Right lobe of liver (tissue), 6 donors: Measurements from ENCODE around the gene HOXD1. TPM values are rescaled to one million over a fixed set of nuclear protein-coding genes. Genes with fewer than 3 reads are reported as not detected.

Experiments used
- ATAC-seq, 4 donors: fragments of 200-7000 bp; cut with Tn5 transposase; one replicate each; pipeline ENCODE4 v1.9.1; 2020; ENCODE audit warnings: mild to moderate bottlenecking in 4 of 4, moderate library complexity in 4 of 4
- DNase-seq, 3 donors: peaks; one replicate each; pipeline ENCODE4 v3.0.0-alpha.2; 2020
- H3K27ac ChIP-seq, 3 donors: fragments of 200-600 bp; one replicate each; pipeline ENCODE4 v1.8.0; 2022
- H3K27me3 ChIP-seq, 2 donors: fragments of 200-600 bp; one replicate each; pipeline ENCODE4 v1.8.0; 2022
- H3K36me3 ChIP-seq, 4 donors: fragments of 200-600 bp; sonication (generic) in 1 of 4; one replicate each; pipeline versions ENCODE4 v1.5.1 to v1.8.0; 2017 to 2022; ENCODE audit warnings: control low read depth in 1 of 4
- H3K4me1 ChIP-seq, 4 donors: fragments of 200-600 bp; sonication (generic) in 1 of 4; one replicate each; pipeline versions ENCODE4 v1.5.1 to v1.8.0; 2017 to 2022; ENCODE audit warnings: control low read depth in 1 of 4
- H3K4me3 ChIP-seq, 3 donors: fragments of 200-600 bp; one replicate each; pipeline ENCODE4 v1.8.0; 2022
- H3K9me3 ChIP-seq, 4 donors: fragments of 200-600 bp; sonication (generic) in 1 of 4; one replicate each; pipeline versions ENCODE4 v1.5.1 to v1.8.0; 2017 to 2022; ENCODE audit warnings: control low read depth in 1 of 4
- POLR2A ChIP-seq: fragments of 450-650 bp; IDR thresholded peaks from one replicate; pipeline ENCODE4 v1.6.1; 2017; ENCODE audit warnings: antibody characterized with exemption, mild to moderate bottlenecking
- WGBS: methylation state at CpG from one replicate; pipeline ENCODE4 v1.1.6; 2018; ENCODE audit warnings: low coverage, low lambda C conversion rate; ENCODE audit not compliant: insufficient coverage; ENCODE audit errors: missing lambda C conversion rate; 5-methylcytosine and 5-hydroxymethylcytosine counted together
- intact Hi-C, 2 donors: fragments of 100-400 bp; cut with DNase I; formaldehyde crosslinking; loops; one replicate each; pipeline versions ENCODE4 v1.11.2 to v1.14.1; 2022
- total RNA-seq, 6 experiments: library from RNA; depleted of rRNA in 2 of 6; stranded (reverse); fragments of >200 nt in 2 of 6; fragmentation: NEBNext Ultra II Directional in 3 of 6; extraction: Animal tissue kit (Norgen Biotek cat#: 25700) in 3 of 6; gene quantifications; one replicate each; pipeline versions ENCODE4 v1.1.0 to v1.2.4, GENCODE V29; 2016 to 2023
- TF ChIP-seq, protein P1 (sequence below), 4 donors: fragments of 200-600 bp in 3 of 4; fragments of 450-650 bp in 1 of 4; IDR thresholded peaks; one replicate each; pipeline versions ENCODE4 v1.5.1 to v1.8.0; 2016 to 2022; ENCODE audit warnings: antibody characterized with exemption in 4 of 4, mild to moderate bottlenecking in 2 of 4
- donor health status: DM: no; HTN: yes; CAD: no.
- donor health status: DM: no; HTN: no; CAD: no.
- donor health status: DM: no; HTN: no; CAD: no.
- donor health status: DM: no; HTN: yes; CAD: no.
- donor health status: DM: no; HTN: yes; CAD: no.

Gene HOXD1
- total RNA-seq, 6 experiments from 2014 or later = not detected

GRCh38 chr2:176227874-176228273 lies 39.4 kb downstream of the HOXD1 start:
- WGBS = 34% methylated on average over 2 of the region's 2 CpGs
- no peak for TF ChIP-seq POLR2A
- TF ChIP-seq, protein P1, sequence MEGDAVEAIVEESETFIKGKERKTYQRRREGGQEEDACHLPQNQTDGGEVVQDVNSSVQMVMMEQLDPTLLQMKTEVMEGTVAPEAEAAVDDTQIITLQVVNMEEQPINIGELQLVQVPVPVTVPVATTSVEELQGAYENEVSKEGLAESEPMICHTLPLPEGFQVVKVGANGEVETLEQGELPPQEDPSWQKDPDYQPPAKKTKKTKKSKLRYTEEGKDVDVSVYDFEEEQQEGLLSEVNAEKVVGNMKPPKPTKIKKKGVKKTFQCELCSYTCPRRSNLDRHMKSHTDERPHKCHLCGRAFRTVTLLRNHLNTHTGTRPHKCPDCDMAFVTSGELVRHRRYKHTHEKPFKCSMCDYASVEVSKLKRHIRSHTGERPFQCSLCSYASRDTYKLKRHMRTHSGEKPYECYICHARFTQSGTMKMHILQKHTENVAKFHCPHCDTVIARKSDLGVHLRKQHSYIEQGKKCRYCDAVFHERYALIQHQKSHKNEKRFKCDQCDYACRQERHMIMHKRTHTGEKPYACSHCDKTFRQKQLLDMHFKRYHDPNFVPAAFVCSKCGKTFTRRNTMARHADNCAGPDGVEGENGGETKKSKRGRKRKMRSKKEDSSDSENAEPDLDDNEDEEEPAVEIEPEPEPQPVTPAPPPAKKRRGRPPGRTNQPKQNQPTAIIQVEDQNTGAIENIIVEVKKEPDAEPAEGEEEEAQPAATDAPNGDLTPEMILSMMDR (IDR thresholded peaks at IDR 0.05) = no peak
- H3K27ac ChIP-seq = no peak overlapping the region
- intact Hi-C loops = no loop called here
- H3K4me3 ChIP-seq = no peak overlapping the region
- DNase-seq (no peak), ATAC-seq (no peak)
- no peaks in the 10 kb centered on the region for H3K36me3 ChIP-seq
- no peaks in the 10 kb centered on the region for H3K27me3 ChIP-seq
- H3K9me3 ChIP-seq = no peaks in the 10 kb centered on the region
- no peaks in the 10 kb centered on the region for H3K4me1 ChIP-seq

DNA sequence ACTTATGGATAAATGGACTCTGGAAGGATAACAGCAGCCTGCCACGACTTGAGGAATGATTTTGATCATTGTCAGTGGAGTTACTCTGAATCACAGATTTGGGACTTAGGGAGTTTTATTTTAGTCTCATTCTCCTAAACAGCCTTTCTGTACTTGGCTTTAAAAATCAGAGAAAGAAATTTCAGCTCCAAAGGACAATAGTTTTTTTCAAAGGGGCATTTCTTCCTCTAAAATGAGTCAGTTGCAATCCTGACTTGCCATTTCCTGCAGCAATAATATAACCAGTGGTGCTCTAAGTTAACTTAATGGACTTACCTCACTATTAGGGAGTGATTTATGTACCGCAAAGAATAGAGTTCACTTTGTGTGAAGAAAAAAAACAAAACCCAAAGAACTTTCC lies 45.7 kb downstream of the HOXD1 start:
- ATAC-seq = no peak
- Histone ChIP-seq H3K9me3 (no peaks in the 10 kb centered on the region), H3K27me3 (no peaks in the 10 kb centered on the region), H3K4me1 (no peaks in the 10 kb centered on the region), H3K4me3 (no peak overlapping the region), H3K27ac (no peak overlapping the region), H3K36me3 (no peaks in the 10 kb centered on the region)
- TF ChIP-seq, protein P1 (IDR thresholded peaks at IDR 0.05) = no peak
- TF ChIP-seq POLR2A = no peak
- DNase-seq = no peak
- intact Hi-C loops = no loop called here
- 59% methylated on average over 2 of the region's 2 CpGs for WGBS

DNA sequence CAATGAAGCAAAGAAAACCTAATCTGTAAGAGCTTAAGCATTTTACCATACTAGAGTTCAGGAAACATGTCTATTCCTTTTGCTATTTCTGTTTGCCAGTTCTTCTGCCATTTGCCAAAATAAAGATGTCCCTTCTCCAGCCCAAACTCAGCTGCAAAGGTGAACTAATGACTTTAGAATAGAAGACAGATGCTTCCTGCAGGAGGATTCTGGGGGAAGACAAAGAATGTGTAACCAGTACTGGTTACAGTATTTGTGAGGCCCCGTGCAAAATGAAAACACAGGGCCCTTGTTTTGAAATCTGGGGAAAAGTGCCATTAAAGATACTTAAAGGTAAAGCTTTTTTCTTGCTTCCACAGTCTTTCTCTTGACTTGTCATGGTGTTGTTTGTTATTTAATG lies 46.5 kb downstream of the HOXD1 start:
- H3K27me3 ChIP-seq = no peaks in the 10 kb centered on the region
- H3K4me1 ChIP-seq = no peaks in the 10 kb centered on the region
- H3K4me3 ChIP-seq = no peak overlapping the region
- no peak for TF ChIP-seq POLR2A
- TF ChIP-seq, protein P1 (IDR thresholded peaks at IDR 0.05) = no peak
- H3K36me3 ChIP-seq = no peaks in the 10 kb centered on the region
- no peak for ATAC-seq
- H3K27ac ChIP-seq = no peak overlapping the region
- intact Hi-C loops = no loop called here
- WGBS = 29% methylated on average over 1 of the region's 1 CpG
- no peaks in the 10 kb centered on the region for H3K9me3 ChIP-seq
- DNase-seq = no peak

- H3K4me1 ChIP-seq = no peaks in the 10 kb centered on the region
- H3K27ac ChIP-seq = no peak overlapping the region
- intact Hi-C loops = no loop called here
- no peaks in the 10 kb centered on the region for H3K9me3 ChIP-seq
- no peaks in the 10 kb centered on the region for H3K36me3 ChIP-seq
- DNase-seq (no peak), ATAC-seq (no peak)
- TF ChIP-seq POLR2A = no peak
- TF ChIP-seq, protein P1 (IDR thresholded peaks at IDR 0.05) = no peak
- no peaks in the 10 kb centered on the region for H3K27me3 ChIP-seq
- no peak overlapping the region for H3K4me3 ChIP-seq
- WGBS = 47% methylated on average over 4 of the region's 4 CpGs
Observed at GRCh38 chr2:176237456-176237855, 49.0 kb downstream of the HOXD1 start.

DNA sequence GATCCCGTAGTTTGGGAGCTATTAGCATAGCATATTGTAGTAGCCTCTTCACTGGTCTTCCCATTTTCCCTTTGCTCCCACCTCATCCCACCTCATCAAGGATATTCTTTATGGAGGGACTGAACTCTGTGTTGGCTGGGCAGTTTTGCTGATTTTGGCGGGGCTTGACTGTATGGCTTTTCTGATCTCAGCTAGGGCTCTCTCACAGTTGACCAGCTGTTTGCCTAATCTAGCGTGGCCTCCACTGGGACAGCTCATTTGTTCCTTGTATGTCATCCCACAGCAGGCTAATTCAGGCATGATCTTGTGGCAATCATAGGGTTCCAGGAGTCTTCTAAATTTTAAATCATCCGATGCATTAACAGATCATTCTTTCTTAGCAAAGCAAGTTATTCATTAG lies 50.6 kb downstream of the HOXD1 start:
- Histone ChIP-seq H3K27ac (no peak overlapping the region), H3K9me3 (no peaks in the 10 kb centered on the region), H3K4me3 (no peak overlapping the region), H3K4me1 (no peaks in the 10 kb centered on the region), H3K36me3 (no peaks in the 10 kb centered on the region), H3K27me3 (no peaks in the 10 kb centered on the region)
- DNase-seq (no peak), ATAC-seq (no peak)
- intact Hi-C loops = no loop called here
- WGBS = 85% methylated on average over 4 of the region's 4 CpGs
- TF ChIP-seq, protein P1 (IDR thresholded peaks at IDR 0.05) = no peak
- no peak for TF ChIP-seq POLR2A
